K562 (cell line): Measurements from ENCODE around the gene PMFBP1. TPM values are rescaled to one million over a fixed set of nuclear protein-coding genes. Genes with fewer than 3 reads are reported as not detected.

Experiments
- AFF4 ChIP-seq: sonication (generic); formaldehyde crosslinking; IDR thresholded peaks from 2 replicates; pipeline ENCODE4 v1.8.0; 2023; ENCODE audit warnings: mild to moderate bottlenecking, missing genetic modification reagents
- BRF2 ChIP-seq: IDR thresholded peaks from 3 replicates; pipeline ENCODE4 v1.6.1; 2011; ENCODE audit warnings: borderline replicate concordance, mild to moderate bottlenecking; ENCODE audit not compliant: insufficient read length, insufficient read depth
- L3MBTL2 ChIP-seq: fragments of 450-650 bp; IDR thresholded peaks from 2 replicates; pipeline ENCODE4 v1.6.1; 2016; ENCODE audit warnings: mild to moderate bottlenecking, moderate library complexity
- MNT ChIP-seq, 2 experiments: fragments of 450-650 bp; conservative IDR thresholded peaks; 2 replicates each; pipeline ENCODE4 v1.6.1; 2017; ENCODE audit warnings: mild to moderate bottlenecking in 2 of 2, moderate library complexity in 2 of 2
- NCOA1 ChIP-seq: fragments of 450-650 bp; IDR thresholded peaks from 2 replicates; pipeline ENCODE4 v1.6.1; 2016; ENCODE audit warnings: low read depth
- RCOR1 ChIP-seq, 2 experiments: IDR thresholded peaks; 2 replicates each; pipeline ENCODE4 v1.6.1; 2012; ENCODE audit warnings: low read depth in 2 of 2, low read length in 2 of 2, borderline replicate concordance in 1 of 2, improper control_type of control experiment in 1 of 2
- RFX1 ChIP-seq: fragments of 450-650 bp; IDR thresholded peaks from 2 replicates; pipeline ENCODE4 v1.6.1; 2016; ENCODE audit warnings: mild to moderate bottlenecking, moderate library complexity
- SMAD1 ChIP-seq: fragments of 150-350 bp; IDR thresholded peaks from 2 replicates; pipeline ENCODE4 v1.6.1; 2014; ENCODE audit warnings: low read length, low read depth; ENCODE audit not compliant: partially characterized antibody
- SPI1 ChIP-seq: IDR thresholded peaks from 2 replicates; pipeline ENCODE4 v1.6.1; 2011; ENCODE audit warnings: low read depth, low read length, control low read depth, borderline replicate concordance
- ZNF311 ChIP-seq: fragments of 250-450 bp; sonication (Bioruptor Pico); IDR thresholded peaks from 2 replicates; pipeline ENCODE4 v1.4.0; 2020; ENCODE audit warnings: mild to moderate bottlenecking, moderate library complexity
- ZNF507 ChIP-seq: conservative IDR thresholded peaks from 2 replicates; pipeline ENCODE4 v1.6.1; 2017; ENCODE audit warnings: missing genetic modification characterization, missing compliant biosample characterization
- ZNF668 ChIP-seq: fragments of 250-450 bp; sonication (Bioruptor Pico); IDR thresholded peaks from 2 replicates; pipeline ENCODE4 v1.8.0; 2022; ENCODE audit warnings: mild to moderate bottlenecking, inconsistent platforms
- polyA plus RNA-seq, 8 experiments: library from polyadenylated mRNA; depleted of rRNA in 4 of 8; stranded (reverse) in 5 of 8; unstranded in 3 of 8; fragments of >200 nt; fragmentation: Nextera tagmentation in 2 of 8; fragmentation: Illumina TruSeq in 1 of 8; extraction: Ambion mirVana in 2 of 8; extraction: Trizol in 1 of 8; gene quantifications; 2 replicates each; pipeline versions ENCODE4 v1.2.1 to v1.2.3, GENCODE V29; 2011 to 2014; ENCODE audit warnings: inconsistent platforms in 1 of 8, missing spikeins in 1 of 8
- total RNA-seq, 7 experiments: library from RNA; depleted of rRNA in 6 of 7; stranded (reverse); fragments of >200 nt in 6 of 7; fragmentation: Illumina TruSeq in 2 of 7; extraction: Trizol in 2 of 7; gene quantifications; 2 replicates each; pipeline versions ENCODE4 v1.2.1 to v1.2.3, GENCODE V29; 2011 to 2021; ENCODE audit warnings: low replicate concordance in 1 of 7
- TF ChIP-seq, protein P1 (sequence below), 2 experiments: fragments of 450-650 bp; IDR thresholded peaks; 2 replicates each; pipeline ENCODE4 v1.6.1; 2016; ENCODE audit warnings: mild to moderate bottlenecking in 2 of 2, borderline replicate concordance in 1 of 2, low read depth in 1 of 2, moderate library complexity in 1 of 2

PMFBP1 gene
- total and polyA plus RNA-seq, 9 of the 15 experiments (the other 6 are each of a cell fraction or from before 2014, with no cell fraction given) = 0.13 to 0.91 (median 0.47) TPM

GRCh38 chr16:72138064-72138572 lies 33.8 kb downstream of the PMFBP1 start (continued):
- TF ChIP-seq, protein P1, sequence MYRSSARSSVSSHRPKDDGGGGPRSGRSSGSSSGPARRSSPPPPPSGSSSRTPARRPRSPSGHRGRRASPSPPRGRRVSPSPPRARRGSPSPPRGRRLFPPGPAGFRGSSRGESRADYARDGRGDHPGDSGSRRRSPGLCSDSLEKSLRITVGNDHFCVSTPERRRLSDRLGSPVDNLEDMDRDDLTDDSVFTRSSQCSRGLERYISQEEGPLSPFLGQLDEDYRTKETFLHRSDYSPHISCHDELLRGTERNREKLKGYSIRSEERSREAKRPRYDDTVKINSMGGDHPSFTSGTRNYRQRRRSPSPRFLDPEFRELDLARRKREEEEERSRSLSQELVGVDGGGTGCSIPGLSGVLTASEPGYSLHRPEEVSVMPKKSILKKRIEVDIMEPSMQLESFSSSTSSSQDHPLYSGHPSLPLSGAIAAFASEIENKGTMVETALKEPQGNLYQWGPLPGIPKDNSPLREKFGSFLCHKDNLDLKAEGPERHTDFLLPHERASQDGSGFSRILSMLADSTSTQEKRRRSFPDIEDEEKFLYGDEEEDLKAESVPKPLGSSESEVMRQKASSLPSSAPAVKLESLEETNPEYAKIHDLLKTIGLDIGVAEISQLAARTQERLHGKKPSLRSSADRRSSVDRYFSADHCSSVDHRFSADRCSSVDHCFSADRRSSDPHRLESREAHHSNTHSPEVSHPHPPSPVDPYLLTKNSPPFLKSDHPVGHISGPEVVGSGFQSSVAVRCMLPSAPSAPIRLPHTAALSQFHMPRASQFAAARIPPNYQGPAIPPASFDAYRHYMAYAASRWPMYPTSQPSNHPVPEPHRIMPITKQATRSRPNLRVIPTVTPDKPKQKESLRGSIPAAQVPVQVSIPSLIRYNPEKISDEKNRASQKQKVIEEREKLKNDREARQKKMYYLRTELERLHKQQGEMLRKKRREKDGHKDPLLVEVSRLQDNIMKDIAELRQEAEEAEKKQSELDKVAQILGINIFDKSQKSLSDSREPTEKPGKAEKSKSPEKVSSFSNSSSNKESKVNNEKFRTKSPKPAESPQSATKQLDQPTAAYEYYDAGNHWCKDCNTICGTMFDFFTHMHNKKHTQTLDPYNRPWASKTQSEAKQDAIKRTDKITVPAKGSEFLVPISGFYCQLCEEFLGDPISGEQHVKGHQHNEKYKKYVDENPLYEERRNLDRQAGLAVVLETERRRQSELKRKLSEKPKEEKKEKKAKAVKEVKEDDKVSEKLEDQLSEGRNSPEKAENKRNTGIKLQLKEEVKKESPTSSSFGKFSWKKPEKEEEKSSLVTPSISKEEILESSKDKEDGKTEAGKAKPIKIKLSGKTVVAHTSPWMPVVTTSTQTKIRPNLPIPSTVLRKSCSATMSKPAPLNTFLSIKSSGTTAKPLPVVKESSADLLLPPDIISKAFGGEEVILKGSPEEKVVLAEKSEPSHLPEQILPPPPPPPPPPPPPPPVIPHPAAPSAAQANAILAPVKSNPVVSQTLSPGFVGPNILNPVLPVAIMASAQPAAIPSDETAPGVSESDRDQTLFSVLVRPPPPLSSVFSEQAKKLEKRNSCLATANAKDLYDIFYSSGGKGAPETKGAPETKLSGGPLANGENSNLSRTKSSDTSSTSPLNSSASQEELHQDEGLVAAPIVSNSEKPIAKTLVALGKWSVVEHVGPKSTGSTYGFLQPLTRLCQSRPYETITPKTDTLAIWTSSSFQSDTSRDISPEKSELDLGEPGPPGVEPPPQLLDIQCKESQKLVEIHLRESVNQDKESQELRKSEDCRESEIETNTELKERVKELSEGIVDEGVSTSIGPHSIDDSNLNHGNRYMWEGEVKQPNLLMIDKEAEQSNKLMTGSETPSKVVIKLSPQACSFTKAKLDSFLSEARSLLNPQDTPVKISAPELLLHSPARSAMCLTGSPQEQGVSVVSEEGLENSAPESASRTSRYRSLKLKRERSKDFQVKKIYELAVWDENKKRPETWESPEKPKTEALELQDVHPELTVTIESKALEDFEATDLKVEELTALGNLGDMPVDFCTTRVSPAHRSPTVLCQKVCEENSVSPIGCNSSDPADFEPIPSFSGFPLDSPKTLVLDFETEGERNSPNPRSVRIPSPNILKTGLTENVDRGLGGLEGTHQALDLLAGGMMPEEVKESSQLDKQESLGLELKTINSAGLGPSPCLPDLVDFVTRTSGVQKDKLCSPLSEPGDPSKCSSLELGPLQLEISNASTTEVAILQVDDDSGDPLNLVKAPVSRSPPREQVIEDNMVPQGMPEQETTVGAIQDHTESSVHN (IDR thresholded peaks at IDR 0.05; ENCODE audit: borderline replicate concordance in 1 of 2, low read depth in 1 of 2) = no peak
- TF ChIP-seq MNT (conservative IDR thresholded peaks at IDR 0.05) = no peak
- no peak for TF ChIP-seq SPI1
- TF ChIP-seq ZNF311 = no peak
- TF ChIP-seq RFX1 = no peak
- no peak for TF ChIP-seq SMAD1
- no peak for TF ChIP-seq AFF4
- TF ChIP-seq ZNF507 (tag) = no peak
- no peak for TF ChIP-seq BRF2
- no peak for TF ChIP-seq RCOR1 (IDR thresholded peaks at IDR 0.05; ENCODE audit: borderline replicate concordance in 1 of 2, low read depth in 2 of 2, low read length in 2 of 2)
- TF ChIP-seq L3MBTL2 = no peak
- no peak for TF ChIP-seq ZNF668 (CRISPR knock-in tag)
- no peak for TF ChIP-seq NCOA1
- TF ChIP-seq, all 486 proteins: peak for 0
